ENCODE data around the gene WBP2. TPM values are rescaled to one million over a fixed set of nuclear protein-coding genes. Genes with fewer than 3 reads are reported as not detected.
A peak's percentile ranks its signal among the peaks of the same experiment; 100 is the strongest.

Gene WBP2
- total and polyA plus RNA-seq, 2 of the 8 experiments (the other 6 are each of a cell fraction or from before 2014, with no cell fraction given): 48.2 to 71.2 TPM

GRCh38 chr17:75875940-75876189 lies 20.7 kb upstream of the WBP2 start:
- Histone ChIP-seq H4K91ac (replicated peaks; ENCODE audit: insufficient read length, low read length) (no peak overlapping the region), H2BK120ac (replicated peaks; ENCODE audit: low read depth, low read length) (no peak overlapping the region), H3K56ac (replicated peaks; ENCODE audit: insufficient read length, low read depth, low read length) (no peak overlapping the region), H2BK15ac (ENCODE audit: low read length) (peak overlapping the region; percentile 88; the same call in 1 of the 2 replicates), H4K20me1 (replicated peaks in 1 of 2; ENCODE audit: control insufficient read depth in 1 of 2, insufficient read depth in 2 of 2, low read length in 2 of 2) (peaks cover 0 to 3% of the 10 kb centered on the region in 2 experiments), H3K79me2 (ENCODE audit: control insufficient read depth in 1 of 2, insufficient read depth in 2 of 2, low read length in 2 of 2) (no peaks in the 10 kb centered on the region), H2BK12ac (ENCODE audit: low read depth, low read length) (peak overlapping the region; percentile 87; the same call in 1 of the 2 replicates), H3K79me1 (ENCODE audit: low read depth, low read length) (no peaks in the 10 kb centered on the region), H3K9ac (replicated peaks in 1 of 4; ENCODE audit: extremely low read depth in 1 of 4, low read depth in 3 of 4, low read length in 3 of 4) (no peak overlapping the region), H3K14ac (ENCODE audit: insufficient read length) (no peak overlapping the region), H4K8ac (ENCODE audit: extremely low read depth, insufficient read depth, low read length) (no peak overlapping the region), H2AK5ac (ENCODE audit: low read depth, low read length) (no peak overlapping the region), H2AFZ (ENCODE audit: low read length) (no peak overlapping the region), H3K27me3 (replicated peaks in 1 of 4; ENCODE audit: control insufficient read depth in 3 of 4, extremely low read depth in 1 of 4, insufficient read depth in 3 of 4, low read length in 3 of 4) (peaks cover 10 to 31% (median 24%) of the 10 kb centered on the region in 4 experiments), H4K5ac (ENCODE audit: insufficient read length, low read depth, low read length) (no peak overlapping the region), H2BK20ac (ENCODE audit: low read length) (no peak overlapping the region), H3K23me2 (ENCODE audit: low read depth, low read length) (peaks cover 15% of the 10 kb centered on the region; the same call in 1 of the 2 replicates), H3K36me3 (ENCODE audit: control insufficient read depth in 2 of 4, insufficient read depth in 4 of 4, low read length in 3 of 4) (no peaks in the 10 kb centered on the region), H3K23ac (ENCODE audit: insufficient read length) (no peak overlapping the region), H3K4ac (replicated peaks; ENCODE audit: insufficient read length, low read depth, low read length) (peak overlapping the region; percentile 8), H3K4me3 (ENCODE audit: extremely low read depth in 1 of 4, insufficient read depth in 2 of 4, low read depth in 3 of 4, low read length in 4 of 4) (no peak overlapping the region), H3K18ac (ENCODE audit: extremely low read depth, low read length) (no peak overlapping the region; the same call in 1 of the 2 replicates), H3K4me2 (ENCODE audit: insufficient read depth in 1 of 2, low read depth in 2 of 2, low read length in 2 of 2) (peak overlapping the region in 1 of 2 experiments; percentile 94; a peak in 2 of 4 replicates), H3K9me3 (ENCODE audit: insufficient read depth in 2 of 2, low read depth in 1 of 2, low read length in 1 of 2) (no peaks in the 10 kb centered on the region), H3K4me1 (replicated peaks in 1 of 4; ENCODE audit: control insufficient read depth in 3 of 4, insufficient read depth in 4 of 4, low read length in 3 of 4) (peaks cover 0 to 25% (median 13%) of the 10 kb centered on the region in 4 experiments; a peak in 6 of 7 replicates), H3K27ac (ENCODE audit: low read depth, low read length) (no peak overlapping the region), H2BK5ac (ENCODE audit: low read depth, low read length) (0 out of 2 replicates have a peak overlapping the region, but pooled peaks have one; percentile 24)
- ChIA-PET CTCF (ENCODE audit: partially characterized antibody) (interaction anchor here (0.8 to 11.3 kb wide), 19 partner anchors 9 to 158 kb away, joined by 3 to 157 read pairs (median 6); partner anchors contain the start of genes MRPL38, TRIM65 and WBP2), POLR2A (ENCODE audit: partially characterized antibody) (interaction anchor here (1.1 to 12.1 kb wide), 7 partner anchors 12 to 96 kb away, joined by 3 to 143 read pairs (median 4); partner anchors contain the start of genes TRIM65, UNK and WBP2)
- FAIRE-seq: no peak
- no peak for DNase-seq (ENCODE audit: low read depth in 1 of 2, low spot score in 2 of 2)
- 98% methylated on average over 5 of the region's 5 CpGs; no CpG with 5 or more reads in 1 of the 2 experiments for WGBS, 2 experiments (ENCODE audit: extremely low coverage in 1 of 2, insufficient coverage in 1 of 2, insufficient read length in 1 of 2, insufficient replicate concordance in 2 of 2, low coverage in 1 of 2, low lambda C conversion rate in 2 of 2, missing lambda C conversion rate in 1 of 2)
- no peak for TF ChIP-seq TAF1 (IDR thresholded peaks at IDR 0.05; ENCODE audit: low read depth, low read length)
- no peak for TF ChIP-seq KDM1A (IDR thresholded peaks at IDR 0.05; ENCODE audit: borderline replicate concordance, low read length)
- no peak for TF ChIP-seq NRF1 (IDR thresholded peaks at IDR 0.05; ENCODE audit: low read depth, low read length)
- TF ChIP-seq ASH2L (IDR thresholded peaks at IDR 0.05; ENCODE audit: low read length): no peak
- TF ChIP-seq RAD21 (IDR thresholded peaks at IDR 0.05 in 1 of 2, conservative IDR thresholded peaks at IDR 0.05 in 1 of 2; ENCODE audit: low read depth in 2 of 2, low read length in 2 of 2): no peak
- no peak for TF ChIP-seq NANOG (IDR thresholded peaks at IDR 0.05; ENCODE audit: insufficient read depth, low read depth, low read length, poor library complexity, severe bottlenecking)
- no peak for TF ChIP-seq TAF7 (optimal IDR thresholded peaks at IDR 0.05; ENCODE audit: borderline replicate concordance, low read depth, low read length)
- no peak for TF ChIP-seq ZNF274 (IDR thresholded peaks at IDR 0.05; ENCODE audit: borderline replicate concordance, extremely low read depth, low read length)
- no peak for TF ChIP-seq E2F6 (IDR thresholded peaks at IDR 0.05)
